ENCODE results near the gene ADAM33.

Gene ADAM33, protein sequence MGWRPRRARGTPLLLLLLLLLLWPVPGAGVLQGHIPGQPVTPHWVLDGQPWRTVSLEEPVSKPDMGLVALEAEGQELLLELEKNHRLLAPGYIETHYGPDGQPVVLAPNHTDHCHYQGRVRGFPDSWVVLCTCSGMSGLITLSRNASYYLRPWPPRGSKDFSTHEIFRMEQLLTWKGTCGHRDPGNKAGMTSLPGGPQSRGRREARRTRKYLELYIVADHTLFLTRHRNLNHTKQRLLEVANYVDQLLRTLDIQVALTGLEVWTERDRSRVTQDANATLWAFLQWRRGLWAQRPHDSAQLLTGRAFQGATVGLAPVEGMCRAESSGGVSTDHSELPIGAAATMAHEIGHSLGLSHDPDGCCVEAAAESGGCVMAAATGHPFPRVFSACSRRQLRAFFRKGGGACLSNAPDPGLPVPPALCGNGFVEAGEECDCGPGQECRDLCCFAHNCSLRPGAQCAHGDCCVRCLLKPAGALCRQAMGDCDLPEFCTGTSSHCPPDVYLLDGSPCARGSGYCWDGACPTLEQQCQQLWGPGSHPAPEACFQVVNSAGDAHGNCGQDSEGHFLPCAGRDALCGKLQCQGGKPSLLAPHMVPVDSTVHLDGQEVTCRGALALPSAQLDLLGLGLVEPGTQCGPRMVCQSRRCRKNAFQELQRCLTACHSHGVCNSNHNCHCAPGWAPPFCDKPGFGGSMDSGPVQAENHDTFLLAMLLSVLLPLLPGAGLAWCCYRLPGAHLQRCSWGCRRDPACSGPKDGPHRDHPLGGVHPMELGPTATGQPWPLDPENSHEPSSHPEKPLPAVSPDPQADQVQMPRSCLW

GRCh38 chr20:3681931-3682781 is at the start of gene ADAM33:
Gene ADAM33, minus strand, starts transcription at chr20:3682010. Its CDS starts 6 bp downstream, at chr20:3682004.
- H3K9me3 ChIP-seq (ENCODE audit: insufficient read depth, low read depth, low read length) = no peaks in the 10 kb centered on the region
- no peak within 1 kb of the TSS for H3K27ac ChIP-seq (ENCODE audit: low read length)
- no peaks in the 10 kb centered on the region for H3K36me3 ChIP-seq (ENCODE audit: insufficient read depth, low read depth, low read length)
- H3K9ac ChIP-seq (ENCODE audit: low read depth, low read length) = peak within 1 kb of the TSS; percentile 48; the same call in 1 of the 2 replicates
- peaks cover 49% of the 10 kb centered on the region for H3K27me3 ChIP-seq (ENCODE audit: insufficient read depth, low read length)
- H3K4me1 ChIP-seq (ENCODE audit: insufficient read depth, low read length) = peaks cover 15% of the 10 kb centered on the region; the same call in 1 of the 2 replicates
- H3K4me3 ChIP-seq (ENCODE audit: low read length) = peak within 1 kb of the TSS; percentile 74

- Histone ChIP-seq H3K9ac (ENCODE audit: low read depth, low read length) (no peak overlapping the region; the same call in 1 of the 2 replicates), H3K27me3 (ENCODE audit: insufficient read depth, low read length) (peaks cover 46% of the 10 kb centered on the region), H3K4me1 (ENCODE audit: insufficient read depth, low read length) (no peaks in the 10 kb centered on the region; the same call in 1 of the 2 replicates), H3K27ac (ENCODE audit: low read length) (no peak overlapping the region), H3K4me3 (ENCODE audit: low read length) (no peak overlapping the region), H3K9me3 (ENCODE audit: insufficient read depth, low read depth, low read length) (no peaks in the 10 kb centered on the region), H3K36me3 (ENCODE audit: insufficient read depth, low read depth, low read length) (no peaks in the 10 kb centered on the region)
Measured at GRCh38 chr20:3730803-3731672, 49.2 kb upstream of the ADAM33 start.

DNA sequence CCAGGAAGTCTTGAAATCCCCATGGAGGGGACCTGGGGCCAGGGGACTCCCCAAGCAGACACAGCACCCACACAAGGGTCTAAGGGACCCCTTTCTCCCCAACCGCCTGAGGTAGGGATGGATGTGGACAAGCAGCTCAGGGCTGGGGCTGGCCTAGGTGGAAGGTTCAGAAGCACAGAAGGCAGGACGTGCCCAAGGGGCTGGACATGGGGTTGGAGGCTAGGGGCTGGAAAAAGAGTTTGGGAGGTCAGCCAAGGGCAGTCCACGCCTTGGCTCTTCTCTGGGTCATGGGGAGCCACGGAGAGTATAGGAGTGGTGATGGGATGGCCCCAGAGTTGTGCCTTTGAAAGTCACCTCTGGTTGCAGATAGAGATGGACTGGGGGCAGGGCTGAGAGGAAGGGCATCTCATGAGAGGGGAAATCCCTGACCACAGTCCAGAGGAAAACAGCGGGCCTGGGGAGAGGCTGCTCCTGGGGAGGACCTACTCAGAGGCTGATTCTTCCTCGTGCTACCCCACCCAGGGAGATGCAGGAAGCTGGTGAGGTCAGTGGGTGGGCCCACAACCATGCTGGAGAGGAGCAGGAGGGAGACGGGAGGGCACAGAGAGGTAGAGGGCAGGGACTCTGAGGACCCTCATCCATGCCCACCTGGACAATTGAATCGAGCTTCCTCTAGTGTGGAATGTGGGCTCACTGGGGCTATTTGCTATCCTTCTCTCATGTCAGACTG is 48.2 kb upstream of the ADAM33 start:
- Histone ChIP-seq H3K36me3 (ENCODE audit: insufficient read depth, low read depth, low read length) (no peaks in the 10 kb centered on the region), H3K4me3 (ENCODE audit: low read length) (no peak overlapping the region), H3K27ac (ENCODE audit: low read length) (no peak overlapping the region), H3K9ac (ENCODE audit: low read depth, low read length) (no peak overlapping the region), H3K4me1 (ENCODE audit: insufficient read depth, low read length) (no peaks in the 10 kb centered on the region; the same call in 1 of the 2 replicates), H3K9me3 (ENCODE audit: insufficient read depth, low read depth, low read length) (no peaks in the 10 kb centered on the region), H3K27me3 (ENCODE audit: insufficient read depth, low read length) (peaks cover 46% of the 10 kb centered on the region)

- Histone ChIP-seq H3K27me3 (ENCODE audit: insufficient read depth, low read length) (peaks cover 46% of the 10 kb centered on the region), H3K9ac (ENCODE audit: low read depth, low read length) (no peak overlapping the region), H3K36me3 (ENCODE audit: insufficient read depth, low read depth, low read length) (no peaks in the 10 kb centered on the region), H3K4me1 (ENCODE audit: insufficient read depth, low read length) (no peaks in the 10 kb centered on the region; the same call in 1 of the 2 replicates), H3K27ac (ENCODE audit: low read length) (no peak overlapping the region), H3K4me3 (ENCODE audit: low read length) (no peak overlapping the region), H3K9me3 (ENCODE audit: insufficient read depth, low read depth, low read length) (no peaks in the 10 kb centered on the region)
Measured at GRCh38 chr20:3729378-3729777, 47.6 kb upstream of the ADAM33 start.

DNA sequence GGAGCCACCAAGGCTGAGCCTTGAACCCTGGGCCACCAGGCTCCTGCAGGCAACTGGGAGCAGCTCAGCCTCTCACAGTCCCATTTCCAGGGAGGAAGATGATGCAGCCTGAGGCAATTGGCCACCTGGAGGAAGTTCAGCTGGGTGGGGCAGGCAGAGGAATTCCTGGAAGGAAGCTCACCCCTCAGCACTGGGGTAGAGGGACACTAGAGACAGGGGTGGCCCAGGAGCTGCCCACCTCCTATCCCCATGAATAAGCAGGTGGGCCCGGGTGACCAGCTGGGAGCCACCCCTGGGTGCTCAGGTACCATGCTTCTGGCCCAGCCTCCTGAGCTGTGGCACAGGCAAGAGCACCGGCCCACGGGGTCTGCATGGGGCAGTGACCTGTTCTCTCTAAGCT is 47.1 kb upstream of the ADAM33 start:
- Histone ChIP-seq H3K9ac (ENCODE audit: low read depth, low read length) (no peak overlapping the region), H3K9me3 (ENCODE audit: insufficient read depth, low read depth, low read length) (no peaks in the 10 kb centered on the region), H3K36me3 (ENCODE audit: insufficient read depth, low read depth, low read length) (no peaks in the 10 kb centered on the region), H3K4me1 (ENCODE audit: insufficient read depth, low read length) (no peaks in the 10 kb centered on the region; the same call in 1 of the 2 replicates), H3K27me3 (ENCODE audit: insufficient read depth, low read length) (peaks cover 44% of the 10 kb centered on the region), H3K4me3 (ENCODE audit: low read length) (no peak overlapping the region), H3K27ac (ENCODE audit: low read length) (no peak overlapping the region)

DNA sequence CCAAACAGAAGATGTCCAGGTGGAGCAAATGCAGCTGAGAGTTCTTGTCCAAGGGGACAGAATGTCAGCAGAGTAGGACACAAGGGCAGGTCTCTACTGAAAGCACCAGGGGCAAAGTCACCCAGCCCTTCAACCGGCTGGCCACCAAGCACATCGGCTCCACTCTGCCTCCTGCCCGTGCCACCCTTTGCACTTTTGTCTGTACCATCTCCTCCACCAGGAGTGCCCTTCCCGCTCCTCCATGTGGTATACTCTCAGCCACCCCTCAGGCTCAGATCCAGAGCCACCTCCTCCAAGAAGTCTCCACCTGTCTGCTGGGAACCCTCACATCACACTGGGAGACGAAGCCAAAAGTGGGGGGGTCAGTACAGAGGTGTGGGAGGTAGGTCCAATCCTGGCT is 46.5 kb upstream of the ADAM33 start:
- no peaks in the 10 kb centered on the region for H3K9me3 ChIP-seq (ENCODE audit: insufficient read depth, low read depth, low read length)
- no peak overlapping the region for H3K9ac ChIP-seq (ENCODE audit: low read depth, low read length)
- no peaks in the 10 kb centered on the region; the same call in 1 of the 2 replicates for H3K4me1 ChIP-seq (ENCODE audit: insufficient read depth, low read length)
- H3K36me3 ChIP-seq (ENCODE audit: insufficient read depth, low read depth, low read length) = no peaks in the 10 kb centered on the region
- H3K4me3 ChIP-seq (ENCODE audit: low read length) = no peak overlapping the region
- no peak overlapping the region for H3K27ac ChIP-seq (ENCODE audit: low read length)
- H3K27me3 ChIP-seq (ENCODE audit: insufficient read depth, low read length) = peaks cover 39% of the 10 kb centered on the region

DNA sequence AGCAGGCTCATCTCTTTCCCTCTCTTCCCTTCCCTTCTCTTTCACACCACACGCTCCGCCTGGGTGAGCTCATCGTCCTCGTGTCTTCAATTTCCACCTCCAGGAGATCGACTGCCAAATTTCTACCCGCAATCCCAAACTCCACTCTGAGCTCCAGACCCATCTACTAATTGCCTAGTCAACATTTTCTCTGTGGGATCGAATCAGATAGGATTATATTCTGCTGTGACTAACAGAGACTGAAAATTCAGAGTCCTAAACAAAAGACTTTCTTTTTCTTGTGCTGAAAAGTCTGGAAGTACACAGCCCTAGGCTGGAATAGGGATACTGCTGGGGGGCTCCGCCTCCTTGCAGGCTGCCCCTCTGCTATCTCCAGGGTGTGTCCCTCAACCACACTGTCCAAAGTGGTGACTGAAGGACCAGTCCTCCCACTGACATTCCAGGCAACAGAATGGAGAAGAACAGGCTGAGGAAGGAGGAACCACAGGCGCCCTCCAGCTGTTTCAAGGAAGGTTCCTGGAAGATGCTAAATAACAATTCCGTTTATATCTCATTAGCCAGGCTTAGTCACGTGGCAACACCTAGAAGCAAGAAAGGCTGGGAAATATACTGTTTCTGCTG is 45.7 kb upstream of the ADAM33 start:
- no peak overlapping the region for H3K4me3 ChIP-seq (ENCODE audit: low read length)
- no peaks in the 10 kb centered on the region for H3K36me3 ChIP-seq (ENCODE audit: insufficient read depth, low read depth, low read length)
- no peak overlapping the region for H3K9ac ChIP-seq (ENCODE audit: low read depth, low read length)
- peaks cover 31% of the 10 kb centered on the region for H3K27me3 ChIP-seq (ENCODE audit: insufficient read depth, low read length)
- H3K9me3 ChIP-seq (ENCODE audit: insufficient read depth, low read depth, low read length) = no peaks in the 10 kb centered on the region
- H3K27ac ChIP-seq (ENCODE audit: low read length) = no peak overlapping the region
- no peaks in the 10 kb centered on the region; the same call in 1 of the 2 replicates for H3K4me1 ChIP-seq (ENCODE audit: insufficient read depth, low read length)

GRCh38 chr20:3724356-3724755 is 42.5 kb upstream of the ADAM33 start:
- H3K27ac ChIP-seq (ENCODE audit: low read length) = no peak overlapping the region
- peaks cover 15% of the 10 kb centered on the region for H3K27me3 ChIP-seq (ENCODE audit: insufficient read depth, low read length)
- no peaks in the 10 kb centered on the region for H3K9me3 ChIP-seq (ENCODE audit: insufficient read depth, low read depth, low read length)
- no peak overlapping the region for H3K9ac ChIP-seq (ENCODE audit: low read depth, low read length)
- peaks cover 3% of the 10 kb centered on the region for H3K4me1 ChIP-seq (ENCODE audit: insufficient read depth, low read length)
- no peaks in the 10 kb centered on the region for H3K36me3 ChIP-seq (ENCODE audit: insufficient read depth, low read depth, low read length)
- no peak overlapping the region for H3K4me3 ChIP-seq (ENCODE audit: low read length)

GRCh38 chr20:3723284-3723683 is 41.5 kb upstream of the ADAM33 start:
- Histone ChIP-seq H3K9me3 (ENCODE audit: insufficient read depth, low read depth, low read length) (no peaks in the 10 kb centered on the region), H3K36me3 (ENCODE audit: insufficient read depth, low read depth, low read length) (no peaks in the 10 kb centered on the region), H3K27ac (ENCODE audit: low read length) (no peak overlapping the region), H3K4me1 (ENCODE audit: insufficient read depth, low read length) (peaks cover 3% of the 10 kb centered on the region), H3K9ac (ENCODE audit: low read depth, low read length) (no peak overlapping the region), H3K4me3 (ENCODE audit: low read length) (no peak overlapping the region), H3K27me3 (ENCODE audit: insufficient read depth, low read length) (peaks cover 12% of the 10 kb centered on the region)

- no peaks in the 10 kb centered on the region for H3K36me3 ChIP-seq (ENCODE audit: insufficient read depth, low read depth, low read length)
- H3K4me1 ChIP-seq (ENCODE audit: insufficient read depth, low read length) = peaks cover 3% of the 10 kb centered on the region; the same call in 1 of the 2 replicates
- H3K9me3 ChIP-seq (ENCODE audit: insufficient read depth, low read depth, low read length) = no peaks in the 10 kb centered on the region
- H3K27ac ChIP-seq (ENCODE audit: low read length) = no peak overlapping the region
- H3K9ac ChIP-seq (ENCODE audit: low read depth, low read length) = no peak overlapping the region
- H3K4me3 ChIP-seq (ENCODE audit: low read length) = no peak overlapping the region
- no peaks in the 10 kb centered on the region for H3K27me3 ChIP-seq (ENCODE audit: insufficient read depth, low read length)
Measured at GRCh38 chr20:3721912-3722311, 40.1 kb upstream of the ADAM33 start.

All from iPS-20b (cell line).